ENCODE data around the gene REXO1.

The REXO1 gene

DNA sequence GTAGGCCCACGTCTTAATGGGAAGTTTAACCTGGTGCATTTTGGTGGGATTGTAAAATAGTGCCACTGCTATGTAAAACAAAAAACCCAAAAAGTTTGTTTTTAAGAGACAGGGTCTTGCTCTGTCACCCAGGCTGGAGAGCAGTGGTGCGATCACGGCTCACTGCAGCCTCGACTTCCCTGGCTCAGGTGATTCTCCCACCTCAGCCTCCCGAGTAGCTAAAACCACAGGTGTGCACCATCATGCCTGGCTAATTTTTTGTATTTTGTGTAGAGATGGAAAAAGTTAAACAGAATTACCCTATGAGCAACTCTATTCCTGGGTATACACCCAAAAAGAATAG lies 820 bp upstream of the REXO1 start:
- no peak for DNase-seq

GRCh38 chr19:1847684-1848398 lies 442 bp downstream of the REXO1 start:
- peak in 7 of 58 donors; percentile 6 to 53 (median 35) for DNase-seq

DNA sequence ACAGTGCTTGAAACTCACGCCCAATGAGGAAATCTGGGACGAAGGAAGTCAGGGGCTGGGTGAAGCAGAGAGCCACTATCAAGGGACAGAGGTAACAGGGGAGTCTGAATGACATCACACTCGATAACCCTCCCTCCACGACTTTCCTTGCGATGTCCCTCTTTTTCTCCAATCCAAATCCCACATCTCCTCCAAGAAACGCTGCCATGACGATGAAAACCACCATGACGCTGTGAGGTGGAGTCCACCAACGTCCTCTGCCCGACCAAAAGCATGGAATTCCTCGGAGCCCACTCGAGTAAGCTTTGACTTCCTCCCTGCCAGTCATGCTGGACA lies 967 bp downstream of the REXO1 start:
- DNase-seq: peak in 2 of 58 donors; percentile 22 to 27

DNA sequence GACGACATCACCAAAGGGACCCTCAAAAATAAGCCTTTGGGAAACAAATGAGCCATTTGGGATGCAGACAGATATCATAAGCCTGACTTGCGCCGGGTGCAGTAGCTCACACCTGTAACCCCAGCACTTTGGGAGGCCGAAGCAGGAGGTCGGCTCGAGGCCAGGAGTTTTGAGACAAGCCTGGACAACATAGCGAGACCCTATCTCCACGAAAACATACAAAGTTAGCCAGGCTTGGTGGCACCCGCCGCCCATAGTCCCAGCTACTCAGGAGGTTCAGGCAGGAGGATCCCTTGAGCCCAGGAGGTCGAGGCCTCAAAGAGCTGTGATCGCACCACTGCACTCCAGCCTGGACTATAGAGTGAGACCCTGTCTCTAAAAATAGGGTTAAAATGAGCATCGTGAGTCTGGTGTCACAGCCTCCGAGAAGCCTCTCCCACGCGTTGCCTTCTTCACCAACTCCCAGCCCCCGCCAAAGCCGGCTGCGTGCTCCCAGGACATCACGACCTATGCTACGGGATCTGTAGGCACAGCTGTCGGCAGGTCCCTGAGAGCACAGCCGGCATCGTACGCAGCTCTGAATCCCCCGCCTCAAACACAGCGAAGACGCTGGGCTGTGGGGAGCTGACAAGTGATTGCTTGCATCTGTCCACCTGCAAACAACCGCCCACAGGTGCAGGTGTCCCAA lies 1.6 kb downstream of the REXO1 start:
- peak in 1 of 58 donors; percentile 9 for DNase-seq

GRCh38 chr19:1845642-1846041 lies 2.6 kb downstream of the REXO1 start:
- no peak for DNase-seq

DNA sequence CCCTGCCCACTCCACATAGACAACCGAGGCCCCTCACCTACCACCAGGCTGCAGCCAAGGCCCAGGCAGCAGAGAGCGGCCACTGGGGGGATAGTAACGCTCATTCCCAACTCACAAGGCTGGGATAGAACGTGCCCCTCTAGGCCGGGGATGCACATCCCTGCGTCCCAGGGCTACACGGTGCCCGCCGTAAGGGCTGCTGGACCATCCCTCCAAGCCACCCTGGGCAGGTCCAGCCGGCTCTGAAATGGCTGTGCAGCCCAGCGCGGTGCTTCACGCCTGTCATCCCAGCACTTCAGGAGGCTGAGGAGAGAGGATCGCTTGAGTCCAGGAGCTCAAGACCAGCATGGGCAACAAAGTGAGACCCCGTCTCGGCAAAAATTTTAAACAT lies 3.2 kb downstream of the REXO1 start:
- DNase-seq: no peak

DNA sequence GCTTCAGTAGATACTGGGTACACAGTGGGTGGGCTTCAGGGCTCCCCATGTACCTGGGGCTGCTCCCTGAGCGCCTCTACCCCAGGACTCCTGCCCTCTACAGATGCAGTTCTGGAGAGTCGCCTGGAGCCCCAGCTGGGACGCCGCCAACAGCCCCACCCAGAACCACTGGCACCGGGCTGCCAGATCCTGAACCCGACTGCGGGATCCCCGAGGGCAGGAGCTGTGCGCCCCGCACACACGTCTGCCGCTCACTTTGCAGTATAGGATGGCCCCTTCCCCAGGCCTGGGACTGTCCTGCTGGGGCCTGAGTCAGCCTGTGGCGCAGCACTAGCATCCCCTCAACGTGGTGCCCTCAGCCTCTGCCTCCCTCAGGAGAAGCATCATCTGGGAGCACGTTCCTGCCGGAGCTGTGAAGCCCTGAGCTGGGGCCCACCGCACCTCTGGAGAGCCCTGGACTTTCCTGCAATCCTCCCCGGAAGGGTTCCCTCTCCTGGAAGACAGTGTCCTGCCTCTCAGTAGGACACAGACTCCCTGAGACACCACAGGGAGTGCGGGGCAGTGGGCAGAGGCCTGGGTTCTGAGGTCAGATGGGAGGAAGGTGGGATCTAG lies 3.7 kb downstream of the REXO1 start:
- DNase-seq: no peak

GRCh38 chr19:1843646-1844394 lies 4.5 kb downstream of the REXO1 start:
- no peak for DNase-seq

DNA sequence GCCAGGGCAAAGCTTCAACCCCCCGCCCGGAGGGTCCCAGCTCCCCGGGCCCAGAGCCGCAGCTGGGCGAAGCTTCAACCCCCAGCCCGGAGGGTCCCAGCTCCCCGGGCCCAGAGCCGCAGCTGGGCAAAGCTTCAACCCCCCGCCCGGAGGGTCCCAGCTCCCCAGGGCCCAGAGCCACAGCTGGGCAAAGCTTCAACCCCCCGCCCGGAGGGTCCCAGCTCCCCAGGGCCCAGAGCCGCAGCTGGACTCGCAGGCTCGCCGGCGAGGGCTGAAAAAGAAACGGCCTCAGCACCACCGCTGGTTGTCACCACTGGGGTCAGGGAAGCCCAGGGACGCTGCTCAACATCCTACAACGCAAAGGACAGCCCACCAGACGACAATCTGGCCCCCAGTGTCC lies 5.2 kb downstream of the REXO1 start:
- DNase-seq: no peak

GRCh38 chr19:1841209-1841924 lies 6.9 kb downstream of the REXO1 start:
- peak in 1 of 58 donors; percentile 27 for DNase-seq

DNA sequence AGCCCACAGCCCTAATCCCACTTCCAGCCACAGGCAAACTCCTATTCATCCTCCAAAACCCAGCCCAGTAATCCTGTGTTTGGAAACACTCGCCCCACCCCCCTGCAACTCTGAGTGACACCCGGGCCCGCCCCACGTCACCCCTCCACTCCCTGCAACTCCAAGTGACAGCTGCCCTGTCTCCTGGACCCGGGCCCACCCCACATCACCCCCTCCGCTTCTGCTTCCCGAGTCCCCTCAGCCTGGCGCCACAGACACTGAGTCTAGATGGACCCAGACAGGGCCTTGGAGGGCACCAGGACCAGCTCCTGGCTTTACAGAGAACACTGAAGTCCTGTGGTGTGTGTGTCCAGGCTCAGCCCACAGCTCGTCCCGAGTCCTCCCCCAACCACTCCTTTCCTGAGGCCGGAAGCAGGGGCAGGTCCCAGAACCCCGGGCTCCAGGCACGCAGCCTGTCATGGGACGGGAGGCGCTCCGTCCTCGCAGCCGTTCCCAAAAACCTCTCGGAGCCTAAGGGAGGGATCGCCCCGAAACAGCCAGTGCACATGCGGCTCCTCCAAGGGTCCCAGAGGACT lies 7.7 kb downstream of the REXO1 start:
- DNase-seq: no peak

DNA sequence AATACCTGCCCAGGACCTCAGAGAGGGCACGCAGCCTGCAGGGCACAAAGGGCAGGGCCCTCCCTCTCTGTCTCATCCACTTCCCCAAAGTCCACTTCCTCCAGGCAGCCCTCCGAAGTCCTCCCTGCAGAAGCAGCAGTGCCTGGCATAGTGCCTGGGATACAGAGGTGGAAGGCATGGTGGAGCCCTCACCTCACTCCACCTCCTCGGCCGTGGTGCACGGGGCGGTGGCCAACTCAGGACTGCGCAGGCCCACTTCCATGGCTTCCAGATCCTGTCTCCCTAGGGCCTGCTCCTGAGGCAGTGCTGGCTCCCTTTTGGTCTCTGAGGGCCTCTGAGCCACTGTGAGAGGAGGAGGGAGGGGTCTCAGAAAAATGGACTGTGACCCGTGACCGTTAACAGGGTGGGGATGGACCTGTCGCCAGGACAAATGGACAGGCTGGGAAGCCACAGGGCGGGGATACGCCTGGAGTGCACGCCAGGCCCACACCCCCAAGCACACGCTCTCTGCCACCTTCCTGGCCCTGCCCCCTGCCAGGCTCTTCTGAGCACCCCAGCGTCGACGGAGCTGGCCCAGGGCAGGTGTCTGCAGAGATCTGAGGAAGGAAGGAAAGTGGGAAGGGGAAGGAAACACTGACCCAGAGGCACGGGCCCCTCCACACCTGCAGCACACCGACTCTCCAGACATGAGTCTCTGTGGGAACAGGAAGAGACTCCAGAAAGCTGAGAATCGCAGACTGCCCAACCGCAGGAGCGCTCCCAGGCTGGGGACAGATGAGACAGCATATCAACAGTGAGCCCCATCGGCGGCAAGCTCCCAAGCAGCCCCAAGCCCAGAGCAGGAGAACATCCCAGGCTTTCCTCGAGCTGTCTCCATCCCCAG lies 8.4 kb downstream of the REXO1 start:
- DNase-seq: no peak

- DNase-seq: peak in 6 of 58 donors; percentile 9 to 33 (median 17)
Measured at GRCh38 chr19:1837625-1838105, 10.6 kb downstream of the REXO1 start.

DNA sequence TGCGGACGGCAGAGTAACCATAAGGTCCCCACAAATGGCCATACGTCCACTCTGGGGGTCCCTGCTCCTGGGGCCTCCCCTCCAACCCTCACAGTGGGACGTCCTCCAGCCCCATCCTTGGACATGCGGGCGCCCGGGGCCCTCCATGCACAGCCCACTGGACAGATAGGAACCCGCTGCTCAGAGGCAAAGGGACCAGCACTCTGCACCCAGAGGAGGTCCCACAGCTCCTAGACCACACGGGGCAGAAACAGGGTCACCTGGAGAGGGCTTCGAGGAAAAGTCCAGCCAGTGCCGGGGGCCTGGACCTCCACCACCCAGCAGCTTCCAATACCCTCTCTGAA lies 11.1 kb downstream of the REXO1 start:
- DNase-seq: no peak

DNA sequence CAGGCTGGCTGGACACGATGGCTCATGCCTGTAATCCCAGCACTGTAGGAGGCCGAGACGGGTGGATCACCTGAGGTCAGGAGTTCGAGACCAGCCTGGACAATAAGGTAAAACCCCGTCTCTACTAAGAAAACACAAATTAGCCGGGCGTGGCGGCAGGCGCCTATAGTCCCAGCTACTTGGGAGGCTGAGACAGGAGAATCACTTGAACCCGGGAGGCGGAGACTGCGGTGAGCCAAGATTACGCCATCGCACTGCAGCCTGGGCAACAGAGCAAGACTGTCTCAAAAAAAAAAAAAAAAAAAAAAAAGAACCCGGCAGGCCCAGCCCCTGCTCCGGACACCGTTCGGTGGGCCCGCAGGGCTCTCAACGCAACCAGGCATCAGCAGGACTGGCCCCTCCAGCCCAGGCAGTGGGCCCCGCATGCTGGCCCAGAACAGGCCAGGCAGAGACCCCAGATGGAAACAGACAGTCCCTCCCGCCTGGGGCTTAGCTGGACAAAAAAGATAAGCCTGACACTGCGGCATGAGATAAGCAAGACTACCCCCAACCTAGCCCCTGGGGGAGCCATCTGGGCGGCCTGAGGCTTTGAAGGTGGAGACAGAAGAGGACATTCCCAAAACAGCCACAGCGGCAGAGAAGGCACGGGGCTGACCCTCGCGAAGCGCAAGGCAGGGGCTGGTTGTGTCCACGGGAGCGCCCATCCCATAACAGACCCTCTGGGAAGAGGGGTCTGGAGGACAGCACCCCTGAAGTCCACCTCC lies 11.6 kb downstream of the REXO1 start:
- no peak for DNase-seq

- peak in 29 of 58 donors; percentile 8 to 70 (median 38) for DNase-seq
Measured at GRCh38 chr19:1833540-1833939, 14.7 kb downstream of the REXO1 start.

DNA sequence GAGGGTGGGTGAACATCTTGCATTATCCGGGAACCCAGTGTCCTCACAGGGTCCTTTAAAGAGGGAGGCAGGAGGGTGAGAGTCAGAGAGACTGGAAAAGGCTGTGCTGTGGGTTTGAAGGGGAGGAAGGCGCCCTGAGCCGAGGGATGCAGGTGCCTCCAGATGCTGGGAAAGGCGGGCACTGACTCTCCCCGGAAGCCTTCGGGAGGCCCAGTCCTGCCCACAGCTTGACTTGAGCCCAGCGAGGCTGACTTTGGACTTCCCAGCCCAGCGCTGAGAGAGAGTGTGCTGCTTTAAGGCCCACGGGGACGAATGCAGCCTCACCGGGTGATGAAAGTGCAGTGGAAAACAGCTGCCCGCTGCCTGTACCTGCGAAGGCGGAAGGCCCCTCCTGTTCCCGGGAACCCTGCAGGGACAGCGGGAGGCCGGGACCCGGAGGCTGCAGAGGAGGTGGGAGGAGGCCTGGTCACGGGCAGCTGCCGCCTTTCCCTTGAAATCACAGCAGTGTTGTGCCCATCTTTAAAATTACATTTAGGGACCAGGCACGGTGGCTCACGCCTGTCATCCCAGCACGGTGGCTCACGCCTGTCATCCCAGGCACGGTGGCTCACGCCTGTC lies 16.1 kb downstream of the REXO1 start:
- DNase-seq: no peak

DNA sequence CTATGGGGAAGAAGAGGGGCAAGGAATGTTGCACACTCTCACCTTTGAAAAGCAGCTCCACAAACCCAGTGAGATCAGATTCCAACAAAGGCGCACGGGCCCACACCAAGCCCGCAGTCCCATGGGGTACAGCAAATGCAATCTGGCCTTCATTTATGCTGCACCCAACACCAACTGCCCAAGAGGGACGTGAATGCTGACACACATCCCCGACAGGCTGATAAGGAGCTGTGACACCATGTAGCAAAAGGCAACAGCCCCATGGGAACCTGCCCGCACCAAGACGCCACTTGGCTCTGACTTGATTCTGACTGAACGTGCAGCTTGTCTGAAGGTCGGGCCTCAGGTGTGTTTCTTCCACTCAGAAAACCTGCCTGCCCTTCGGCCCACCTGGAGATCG lies 17.3 kb downstream of the REXO1 start:
- DNase-seq: no peak

DNA sequence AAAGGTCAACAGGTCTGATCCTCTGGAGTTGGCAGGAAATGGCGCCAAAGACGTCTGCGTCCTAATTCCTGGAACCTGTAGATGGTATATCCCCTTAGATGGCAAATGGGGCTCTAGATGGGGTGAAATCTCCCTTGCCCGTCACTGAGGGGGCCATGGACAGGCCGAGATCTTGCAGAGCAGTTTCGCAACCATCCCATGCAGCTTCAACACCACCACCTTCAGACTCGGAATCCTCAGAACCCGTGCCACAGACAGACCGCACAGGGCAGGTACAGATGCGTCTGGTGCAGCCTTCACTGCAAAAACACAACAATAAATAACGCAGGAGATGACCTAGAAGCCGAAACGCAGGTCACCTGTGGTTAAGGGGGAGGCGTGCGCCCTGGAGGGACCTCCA lies 17.7 kb downstream of the REXO1 start:
- DNase-seq: no peak
